ENCODE measurements around the gene POLDIP3.

Gene POLDIP3, protein sequence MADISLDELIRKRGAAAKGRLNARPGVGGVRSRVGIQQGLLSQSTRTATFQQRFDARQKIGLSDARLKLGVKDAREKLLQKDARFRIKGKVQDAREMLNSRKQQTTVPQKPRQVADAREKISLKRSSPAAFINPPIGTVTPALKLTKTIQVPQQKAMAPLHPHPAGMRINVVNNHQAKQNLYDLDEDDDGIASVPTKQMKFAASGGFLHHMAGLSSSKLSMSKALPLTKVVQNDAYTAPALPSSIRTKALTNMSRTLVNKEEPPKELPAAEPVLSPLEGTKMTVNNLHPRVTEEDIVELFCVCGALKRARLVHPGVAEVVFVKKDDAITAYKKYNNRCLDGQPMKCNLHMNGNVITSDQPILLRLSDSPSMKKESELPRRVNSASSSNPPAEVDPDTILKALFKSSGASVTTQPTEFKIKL

DNA sequence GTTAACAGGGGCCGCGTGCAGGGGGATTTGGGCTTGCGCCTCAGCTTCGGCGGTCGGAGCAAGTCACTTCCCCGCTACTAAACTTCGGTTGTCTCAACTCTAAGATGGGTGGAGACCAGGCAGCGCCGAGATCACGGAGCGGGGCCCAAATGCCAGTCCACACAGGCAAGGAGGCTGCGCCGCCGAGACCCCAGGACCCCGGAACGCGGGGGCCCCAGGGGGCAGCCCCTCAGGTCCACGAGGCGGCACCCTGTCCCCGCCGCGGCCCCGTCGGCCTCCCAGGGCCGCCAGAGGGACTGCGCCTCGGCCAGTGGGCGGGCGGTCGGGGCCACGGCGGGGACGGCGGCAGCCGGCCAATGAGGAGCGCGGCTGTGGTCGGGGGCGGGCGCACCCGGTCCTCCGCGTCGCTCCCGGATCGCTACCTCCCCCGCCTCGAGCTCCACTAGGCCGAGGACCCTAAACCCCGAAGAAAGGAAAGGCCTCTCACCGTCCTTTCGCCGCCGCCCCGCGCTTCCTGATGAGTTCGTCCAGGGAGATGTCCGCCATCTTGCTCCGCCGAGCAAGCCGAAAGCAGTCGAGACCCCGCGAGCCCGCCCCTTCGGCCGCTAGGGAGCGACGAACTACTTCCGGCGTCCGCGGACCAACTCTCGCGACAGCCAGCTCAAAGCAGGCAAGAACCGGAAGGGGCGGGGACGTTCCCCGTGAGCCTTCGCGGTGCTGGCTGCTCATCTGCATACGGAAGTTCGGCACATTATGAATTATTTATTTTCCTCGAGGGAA lies at the start of gene POLDIP3:
TSS of gene POLDIP3 (minus strand) at position 572 of the 780 bp plus-strand sequence. CDS start at position 546, 26 bp downstream.
- FAIRE-seq: no peak

DNA sequence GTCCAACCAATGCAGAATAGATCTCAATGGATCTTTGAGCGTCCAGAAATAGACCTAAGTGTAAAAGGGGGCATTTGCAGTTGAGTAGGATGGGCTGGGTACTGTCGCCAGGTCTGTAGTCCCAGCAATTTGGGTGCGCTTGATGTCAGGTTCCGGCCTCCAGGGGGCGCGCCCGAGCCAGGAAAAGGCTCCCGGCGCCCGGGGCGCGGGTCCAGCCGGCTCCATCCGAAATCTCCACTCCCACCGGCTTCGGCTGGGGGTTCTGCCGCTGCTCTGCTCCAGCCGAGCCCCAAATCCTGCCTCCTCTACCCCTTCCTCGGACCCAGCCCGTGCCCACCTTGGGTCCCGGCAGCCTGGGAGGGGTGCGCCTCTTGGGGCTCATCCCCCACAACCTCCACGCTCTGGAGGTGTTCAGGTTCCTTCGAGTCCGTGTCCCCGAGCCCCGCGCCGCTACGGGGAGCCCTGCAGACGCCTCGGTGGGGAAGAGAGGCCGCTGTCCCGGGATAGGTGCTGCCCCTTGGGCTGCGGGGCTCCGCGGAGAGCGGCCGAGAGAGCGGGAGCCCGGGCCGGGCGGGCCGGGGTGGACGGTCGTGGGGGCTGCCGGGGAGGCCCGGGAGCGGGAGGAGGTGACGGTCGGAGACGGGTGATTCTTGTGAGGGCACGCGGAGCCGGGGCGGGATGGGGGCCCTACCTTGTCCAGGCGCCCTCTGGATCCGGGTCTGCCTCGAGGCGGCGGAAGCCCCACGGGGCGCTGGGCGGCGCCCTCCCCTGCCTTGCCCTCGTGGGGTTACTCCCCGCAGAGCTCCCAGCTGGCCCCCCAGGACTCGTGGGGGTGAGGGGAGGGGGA lies 47.5 kb upstream of the POLDIP3 start:
- FAIRE-seq: no peak

DNA sequence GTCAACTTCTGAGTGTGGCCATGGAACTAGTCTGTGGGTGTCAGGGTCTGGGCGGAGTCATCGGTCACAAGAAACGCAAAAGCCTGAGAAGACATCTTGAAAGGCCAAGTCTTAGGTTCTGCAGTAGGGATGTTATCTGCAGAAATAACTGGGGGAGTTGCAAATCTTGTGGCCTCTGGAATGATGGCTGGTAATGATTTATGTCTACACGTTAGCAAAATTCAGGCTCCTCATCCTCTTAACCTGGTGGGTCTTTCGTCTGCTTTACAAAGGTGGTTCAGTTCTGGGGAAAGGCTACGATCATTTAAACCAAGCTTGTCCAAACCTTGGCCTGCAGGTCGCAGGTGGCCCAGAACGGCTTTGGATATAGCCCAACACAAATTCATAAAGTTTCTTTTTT lies 41.9 kb upstream of the POLDIP3 start:
- no peak for FAIRE-seq

DNA sequence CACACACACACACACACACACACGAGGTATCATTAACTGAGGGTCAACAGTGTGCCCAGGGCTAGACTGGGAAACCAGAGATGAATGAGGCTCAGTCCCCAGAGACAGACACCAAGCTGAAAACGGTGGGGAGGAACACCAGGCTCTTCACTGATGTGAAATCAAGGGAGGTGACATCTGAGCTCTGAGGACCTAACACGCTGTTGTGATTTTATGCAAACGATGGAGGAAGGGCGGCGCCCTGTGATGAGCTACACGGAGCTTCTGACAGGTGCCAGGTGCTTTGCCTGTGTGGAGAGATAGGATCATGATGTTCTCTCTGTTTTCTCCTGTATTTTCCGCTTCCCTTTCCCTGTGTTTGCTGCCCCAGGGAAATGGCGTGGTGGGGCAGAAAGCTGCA lies 41.0 kb upstream of the POLDIP3 start:
- no peak for FAIRE-seq

DNA sequence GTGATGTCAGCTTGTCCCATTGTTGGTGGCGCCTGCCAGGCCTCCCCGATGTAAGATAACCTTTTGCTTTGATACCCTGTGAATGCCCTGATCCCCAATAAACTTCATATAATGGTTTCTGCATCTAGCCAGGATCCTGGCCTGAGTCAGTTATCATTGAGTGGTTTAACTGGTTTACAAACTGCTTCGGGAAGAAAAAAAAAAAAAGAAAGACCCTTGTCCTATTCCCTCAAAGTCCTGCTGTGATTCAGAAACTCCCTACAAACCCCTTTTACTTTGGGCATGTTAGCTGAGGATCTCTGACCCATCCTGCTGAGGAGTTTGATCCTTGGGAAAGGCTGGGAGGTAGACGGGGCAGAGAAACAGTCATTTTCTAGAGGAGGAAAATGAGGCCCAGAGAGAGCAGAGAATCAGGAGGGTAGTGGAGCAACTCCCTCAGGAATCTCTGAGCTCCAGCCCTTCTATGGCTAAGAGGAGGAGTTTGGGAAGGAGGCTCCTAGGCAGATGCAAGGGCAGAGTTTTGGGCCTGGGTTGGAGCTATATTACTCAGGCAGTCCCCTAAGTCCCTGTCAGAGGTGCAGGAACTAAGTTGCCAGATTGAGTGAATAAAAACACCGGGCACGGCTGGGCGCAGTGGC lies 39.9 kb upstream of the POLDIP3 start:
- FAIRE-seq: no peak

DNA sequence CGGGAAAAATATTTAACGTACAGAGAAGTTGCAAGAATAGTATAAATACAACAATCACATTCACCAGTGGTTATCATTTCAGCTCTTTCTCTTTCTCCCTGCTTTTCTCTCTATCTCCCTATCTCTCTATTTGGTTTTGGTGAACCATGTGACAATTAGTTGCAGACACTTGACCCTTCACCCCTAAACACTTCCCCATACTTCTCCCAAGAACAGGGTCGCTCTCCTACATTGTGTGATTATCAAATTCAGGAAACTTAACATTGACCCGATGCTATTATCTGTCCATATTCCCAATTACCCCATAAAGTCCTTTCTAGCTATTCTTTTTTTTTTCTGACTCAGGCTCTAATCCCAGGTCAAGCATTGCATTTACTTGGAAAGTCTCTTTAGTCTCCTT lies 39.3 kb upstream of the POLDIP3 start:
- FAIRE-seq: no peak

DNA sequence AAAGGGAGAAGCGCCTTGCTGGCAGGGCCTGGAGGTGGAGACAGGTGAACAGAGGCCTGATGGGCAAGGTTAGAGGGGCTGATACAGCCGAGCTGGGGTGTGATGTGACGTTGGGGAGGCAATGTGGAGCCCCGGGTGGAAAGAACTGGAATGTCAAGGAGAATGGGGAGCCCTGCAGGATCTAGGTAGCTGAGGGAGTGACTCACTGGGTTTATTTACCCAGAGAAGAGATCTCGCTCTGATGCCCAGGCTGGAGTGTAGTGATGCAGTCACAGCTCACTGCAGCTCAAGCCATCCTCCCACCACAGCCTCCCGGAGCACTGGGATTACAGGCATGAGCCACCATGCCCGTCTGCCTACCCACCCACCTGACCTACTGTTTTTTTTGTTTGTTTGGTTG lies 36.5 kb upstream of the POLDIP3 start:
- FAIRE-seq: no peak

DNA sequence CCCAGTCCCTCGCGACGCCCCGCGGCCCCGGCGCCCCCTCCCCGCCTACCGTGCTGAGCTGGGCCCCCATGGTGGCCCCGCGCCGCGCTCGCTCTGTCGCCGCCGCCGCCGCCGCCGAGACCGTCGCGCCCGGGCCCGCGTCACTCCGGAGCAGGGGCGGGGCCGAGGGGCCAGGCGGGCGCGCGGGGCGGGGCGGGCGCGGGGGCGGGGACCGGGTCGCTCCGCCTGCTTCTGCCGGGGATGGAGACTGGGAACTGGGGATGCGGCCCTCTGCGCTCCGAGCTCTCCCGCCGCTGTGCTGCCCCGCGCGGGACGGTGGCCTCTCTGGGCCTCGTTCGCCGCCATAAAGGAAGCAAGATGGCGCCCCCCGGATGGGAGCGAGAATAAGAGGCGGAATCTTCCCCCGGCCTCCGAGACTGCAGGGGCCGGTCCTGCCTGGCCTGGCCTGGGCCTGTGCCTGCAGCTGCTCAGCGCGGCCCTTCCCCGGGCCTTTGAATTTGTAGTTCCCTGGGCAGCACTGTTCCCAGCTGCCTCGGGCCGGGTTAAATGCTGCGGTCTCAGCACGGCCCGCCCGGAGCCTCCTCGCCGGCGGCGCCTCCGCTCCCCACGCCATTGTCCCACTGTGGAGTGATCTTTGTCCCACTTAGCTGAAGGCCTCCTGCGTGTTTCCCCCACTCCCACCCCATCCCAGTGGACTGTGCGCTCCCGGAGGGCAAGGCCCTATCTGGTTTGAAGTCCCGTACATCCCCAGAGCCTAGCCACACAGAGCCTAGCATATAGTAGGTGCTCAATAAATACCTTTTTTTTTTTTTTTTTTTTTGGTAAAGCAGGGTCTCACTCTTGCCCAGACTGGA lies 34.8 kb upstream of the POLDIP3 start, which contains the start of gene CYB5R3:
TSS of gene CYB5R3 (minus strand) at position 147 of the 854 bp plus-strand sequence. CDS start at position 70, 77 bp downstream.
- no peak for FAIRE-seq

DNA sequence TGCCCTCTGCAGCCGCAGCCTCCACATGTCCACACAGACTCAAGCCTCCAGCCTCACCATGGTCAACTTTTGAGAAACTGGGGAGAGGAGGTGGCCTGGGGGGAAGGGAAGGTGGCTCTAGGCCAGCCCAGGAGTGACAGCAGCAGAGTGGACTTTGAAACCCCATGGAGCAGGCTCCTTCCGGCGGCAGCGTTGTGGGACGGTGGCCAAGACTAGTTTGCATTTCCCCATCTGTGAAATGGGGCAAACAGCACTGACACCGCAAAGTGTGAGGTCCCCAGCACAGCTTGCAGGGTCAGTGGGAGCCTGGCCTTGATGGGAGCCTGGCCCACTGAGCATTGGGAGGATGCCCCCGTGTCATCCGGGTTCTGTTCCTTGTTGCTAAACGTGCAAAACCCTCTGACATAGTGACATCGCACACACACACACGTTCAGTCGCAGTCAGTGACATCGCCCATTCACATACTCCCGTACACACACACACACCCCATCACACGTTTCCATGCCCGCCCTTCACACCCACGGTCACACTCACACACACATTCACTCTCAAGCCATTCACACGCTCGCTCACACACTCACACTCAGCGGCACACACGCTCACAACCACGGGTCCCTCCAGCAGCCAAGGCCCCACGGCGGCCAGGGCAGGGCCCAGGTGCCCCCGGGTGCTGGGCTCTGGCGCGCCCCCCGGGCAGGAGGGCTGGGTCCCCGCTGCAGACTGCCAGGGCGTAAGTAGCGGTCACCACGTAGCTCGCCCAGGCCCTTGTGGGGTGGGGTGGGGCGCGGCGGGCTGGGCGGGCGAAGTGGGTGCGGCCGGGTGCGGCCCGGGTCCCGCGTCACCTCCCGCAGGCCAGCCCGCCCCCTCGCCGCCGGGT lies 33.9 kb upstream of the POLDIP3 start:
- FAIRE-seq: no peak

DNA sequence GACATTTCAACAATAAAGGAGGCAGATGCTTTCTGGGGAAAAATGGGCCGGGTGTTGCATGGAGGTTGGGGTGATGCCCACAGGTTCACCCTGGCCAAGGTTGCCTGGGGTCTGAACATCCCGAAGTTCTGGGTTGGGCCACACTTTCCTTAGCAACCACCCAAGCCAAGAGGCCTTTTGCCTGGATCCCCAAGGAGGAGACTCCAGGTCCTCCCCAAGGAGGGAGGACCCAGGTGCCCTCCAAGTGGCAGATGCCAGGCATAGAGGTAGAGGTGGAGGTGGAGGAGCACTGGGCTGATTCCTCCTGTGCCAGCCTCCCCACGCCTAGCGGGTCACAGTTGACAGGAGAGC lies 33.3 kb upstream of the POLDIP3 start:
- FAIRE-seq: no peak

DNA sequence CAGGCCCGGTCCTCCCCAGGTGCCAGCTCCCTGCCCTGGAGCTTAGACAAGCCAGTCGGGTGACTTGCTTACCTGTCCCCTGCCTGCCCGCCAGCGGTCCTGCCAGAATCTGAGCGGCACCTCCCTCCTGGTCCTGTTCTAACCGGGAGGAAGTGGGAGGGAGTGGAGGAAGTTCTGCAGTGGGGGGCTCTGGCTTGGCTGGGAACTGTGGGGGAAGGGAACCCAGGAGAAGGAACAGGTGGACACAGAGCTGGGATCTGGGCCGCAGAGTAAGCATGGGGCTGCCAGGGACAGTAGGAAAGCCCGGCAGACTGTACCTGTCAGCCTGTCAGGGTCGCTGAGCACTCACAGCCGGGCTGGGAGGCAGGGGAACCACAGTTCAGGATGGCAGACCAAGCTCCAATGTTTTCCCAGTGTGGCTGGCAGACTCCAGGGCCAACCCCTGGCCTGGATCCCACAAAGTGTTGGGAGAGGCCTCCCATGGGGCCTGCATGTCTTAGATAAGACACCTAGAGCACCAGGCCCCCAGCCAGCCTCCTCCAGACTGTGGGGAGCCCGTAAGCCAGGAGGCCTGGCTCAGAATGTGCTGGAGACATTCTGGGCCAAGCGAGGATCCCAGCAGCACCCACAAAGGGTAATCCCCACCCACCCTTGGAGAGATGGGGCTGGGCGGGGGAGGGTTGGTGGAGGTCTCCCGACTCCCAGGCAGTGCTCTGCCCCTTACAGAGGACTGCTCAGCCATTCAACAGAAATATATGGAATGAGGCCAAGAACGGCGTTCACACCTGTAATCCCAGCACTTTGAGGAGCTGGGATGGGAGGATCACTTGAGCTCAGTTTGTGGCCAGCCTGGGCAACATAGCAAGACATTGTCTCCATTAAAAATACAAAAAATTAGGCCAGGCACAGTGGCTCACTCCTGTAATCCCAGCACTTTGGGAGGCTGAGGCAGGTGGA lies 32.2 kb upstream of the POLDIP3 start:
- FAIRE-seq: no peak

DNA sequence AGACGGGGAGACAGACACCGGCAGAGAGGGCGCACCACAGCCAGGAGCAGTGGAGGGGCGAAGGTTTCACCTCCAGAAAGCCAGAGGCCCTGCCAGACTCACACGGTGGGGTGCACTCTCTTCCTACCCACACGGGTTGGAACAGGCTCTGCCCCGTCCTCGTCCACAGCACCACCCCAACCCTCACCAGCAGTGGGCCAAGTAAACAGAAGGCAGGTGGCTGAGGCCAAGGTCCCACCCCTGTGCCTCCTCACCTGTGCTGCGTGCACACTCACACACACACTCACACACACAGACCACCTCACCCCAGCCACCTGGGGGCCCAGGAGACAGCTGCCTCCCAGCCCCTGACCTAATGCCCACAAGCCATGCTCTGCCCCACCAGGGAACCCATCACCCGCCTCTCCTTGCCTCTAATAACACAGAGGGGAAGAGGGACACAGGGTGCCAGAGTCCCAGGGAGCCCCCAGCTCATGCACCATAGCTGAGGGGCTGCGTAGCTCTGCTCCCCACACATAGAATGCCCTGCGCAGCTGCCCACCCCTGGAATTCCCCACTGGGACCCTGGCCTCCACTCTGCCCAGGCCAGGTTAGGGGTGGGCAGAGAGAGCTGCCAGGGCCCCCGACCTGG lies 31.4 kb upstream of the POLDIP3 start:
- no peak for FAIRE-seq

DNA sequence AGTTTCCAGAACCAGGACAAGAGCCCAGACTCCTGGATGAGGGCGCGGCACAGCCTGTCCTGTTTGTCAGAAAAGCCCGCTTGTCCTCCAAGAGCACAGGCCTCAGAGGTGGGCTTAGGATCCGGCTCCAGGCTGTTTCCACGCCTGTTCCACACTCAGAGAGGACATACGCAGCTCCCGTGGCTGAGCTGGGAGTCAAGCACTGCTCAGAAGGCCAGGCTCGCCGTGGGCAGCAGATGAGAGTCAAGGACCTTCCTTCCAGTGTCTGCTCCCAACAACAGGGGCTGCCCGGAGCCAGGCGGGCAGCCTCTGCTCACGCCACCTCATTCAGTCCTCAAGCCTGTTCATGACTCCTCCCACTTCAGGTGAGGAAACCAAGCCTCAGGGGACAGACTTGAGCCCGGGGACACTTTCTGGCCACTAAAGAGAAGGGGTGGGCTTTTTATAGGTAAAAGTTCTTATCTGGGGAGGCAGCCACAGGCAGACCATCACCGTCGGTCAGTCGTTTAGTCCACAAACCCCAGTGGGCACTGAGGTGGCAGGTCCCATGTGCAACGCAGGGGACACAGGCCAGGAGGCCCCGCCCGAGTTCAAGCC lies 30.8 kb upstream of the POLDIP3 start:
- no peak for FAIRE-seq

DNA sequence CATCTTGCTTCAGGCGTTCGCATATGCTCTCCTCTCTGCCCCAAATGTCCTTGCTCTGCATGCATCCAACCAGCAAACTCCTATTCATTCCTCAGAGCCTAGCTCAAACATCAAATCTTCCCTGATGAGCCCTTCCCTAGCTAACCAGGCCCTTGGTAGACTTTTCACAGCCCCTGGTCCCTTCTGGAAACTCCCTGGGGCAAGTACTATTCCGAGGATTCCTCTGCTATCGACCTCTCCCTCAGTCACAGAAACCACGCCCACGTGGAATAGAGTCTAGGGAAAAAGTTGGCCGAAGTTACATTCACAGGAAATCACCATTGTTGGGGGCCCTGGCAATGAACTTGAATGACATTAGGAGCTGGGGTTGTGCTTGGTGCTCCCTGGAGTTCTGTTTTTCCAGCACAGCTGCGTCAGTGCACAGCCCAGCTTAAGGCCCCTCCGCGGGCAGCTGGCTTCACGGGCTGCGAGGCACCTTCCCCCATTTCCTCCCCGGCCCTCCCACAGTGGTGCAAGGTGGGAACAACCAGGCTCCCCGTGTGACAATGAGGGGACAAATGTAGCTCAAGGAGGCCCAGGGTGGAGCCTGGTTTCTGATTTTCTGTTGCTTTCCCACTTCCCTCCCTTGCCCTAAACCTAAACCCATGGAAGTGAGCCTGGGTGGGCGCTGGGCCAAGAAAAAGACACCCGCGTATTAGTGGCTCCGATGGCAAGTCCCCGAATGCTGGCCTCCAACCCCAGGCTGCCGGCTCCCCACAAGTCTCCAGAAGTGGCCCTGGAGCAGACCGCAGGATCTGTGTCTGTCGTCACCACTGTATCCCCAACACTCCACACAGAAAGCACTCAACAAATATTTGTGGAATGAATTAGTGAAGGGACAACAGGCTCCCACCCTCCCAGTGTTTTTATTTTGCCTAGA lies 30.0 kb upstream of the POLDIP3 start:
- FAIRE-seq: no peak

DNA sequence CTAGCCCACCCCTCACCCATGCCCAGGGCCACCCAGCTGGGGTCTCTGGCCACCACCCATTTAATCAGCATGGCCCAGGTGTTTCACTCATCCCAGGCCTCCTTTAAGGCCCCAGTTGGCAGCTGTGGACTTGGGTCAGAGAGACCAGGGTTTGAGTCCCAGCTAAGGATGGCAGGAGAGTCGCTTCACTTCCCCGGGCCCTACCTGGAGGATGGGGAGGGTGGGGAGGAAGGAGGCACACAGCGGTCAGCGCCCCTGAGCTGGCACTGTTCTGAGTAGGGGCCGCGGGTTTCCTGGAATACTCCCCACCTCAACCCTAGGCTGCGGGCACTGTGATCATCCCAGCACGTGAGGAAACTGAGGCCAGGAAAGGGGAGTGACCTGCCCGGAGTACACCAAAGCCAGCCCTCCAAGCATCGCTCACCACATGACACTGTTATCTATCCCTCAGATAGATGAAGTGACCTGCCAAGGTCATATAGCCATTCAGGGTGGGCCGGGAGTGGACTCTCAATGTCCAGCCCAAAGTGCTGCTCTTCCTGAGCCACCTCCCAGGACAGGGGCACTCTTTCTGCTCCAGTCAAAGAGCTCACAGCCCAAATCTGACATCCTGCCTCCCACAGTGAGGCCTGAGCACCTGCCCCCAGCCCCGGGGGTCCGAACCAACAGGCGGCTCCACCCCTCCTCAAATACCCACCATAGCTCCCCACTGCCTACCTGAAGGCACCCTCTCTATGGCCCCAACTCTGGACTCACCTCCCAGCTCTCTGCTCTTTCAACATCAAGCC lies 29.1 kb upstream of the POLDIP3 start:
- no peak for FAIRE-seq
